ENCODE measurements around the gene BCL7A. TPM values are rescaled to one million over a fixed set of nuclear protein-coding genes. Genes with fewer than 3 reads are reported as not detected.
A peak's percentile ranks its signal among the peaks of the same experiment; 100 is the strongest.

Gene BCL7A
- total RNA-seq, 1 experiment from 2014 or later: 18.2 TPM

- no peak overlapping the region for H2BK120ac ChIP-seq (ENCODE audit: low read depth, low read length, poor library complexity, severe bottlenecking)
- Mint-ChIP-seq H3K4me1 (peaks cover 26 to 29% of the 10 kb centered on the region in 2 experiments), H3K27ac (peak overlapping the region in 1 of 3 experiments; percentile 30; a peak in 2 of 7 replicates), H3K27me3 (ENCODE audit: low read depth) (no peaks in the 10 kb centered on the region), H3K9me3 (no peaks in the 10 kb centered on the region), H3K4me3 (no peak overlapping the region), H3K36me3 (ENCODE audit: insufficient read depth in 1 of 3, low read depth in 3 of 3) (peaks cover 14 to 27% (median 18%) of the 10 kb centered on the region in 3 experiments; a peak in 6 of 7 replicates)
- peaks cover 7% of the 10 kb centered on the region for H3K79me1 ChIP-seq (ENCODE audit: insufficient read depth, low read depth, low read length, poor library complexity, severe bottlenecking)
- H4K20me1 ChIP-seq (ENCODE audit: control insufficient read depth, insufficient read depth, insufficient read length): peaks cover 3% of the 10 kb centered on the region
- H4K8ac ChIP-seq (replicated peaks; ENCODE audit: insufficient read length, low read depth, low read length): no peak overlapping the region
- H3K79me2 ChIP-seq (ENCODE audit: insufficient read depth, low read length): peaks cover 2% of the 10 kb centered on the region; the same call in 1 of the 2 replicates
- peak; percentile 90 for DNase-seq
- no peak overlapping the region for H4K91ac ChIP-seq (ENCODE audit: insufficient read length, low read depth, low read length)
- H3K23me2 ChIP-seq (ENCODE audit: insufficient read length, low read depth, low read length, poor library complexity, severe bottlenecking): no peaks in the 10 kb centered on the region
- no peak overlapping the region for H3K27ac ChIP-seq (ENCODE audit: insufficient read length, low read depth, low read length)
- H2BK20ac ChIP-seq (ENCODE audit: low read depth, low read length, poor library complexity, severe bottlenecking): no peak overlapping the region
- H2AFZ ChIP-seq (ENCODE audit: low read length): no peak overlapping the region
- H3K14ac ChIP-seq (ENCODE audit: insufficient read depth, low read length): no peak overlapping the region
- H2AK5ac ChIP-seq (ENCODE audit: insufficient read length, low read length): no peak overlapping the region
- H2BK12ac ChIP-seq (ENCODE audit: insufficient read length, low read depth, low read length): no peak overlapping the region
- no peak overlapping the region for H3K4ac ChIP-seq (ENCODE audit: low read depth, low read length)
- H4K5ac ChIP-seq (ENCODE audit: insufficient read length, low read depth, low read length): no peak overlapping the region
- no peak overlapping the region for H3K9ac ChIP-seq (ENCODE audit: extremely low read depth, insufficient read length, low read length)
- WGBS (ENCODE audit: extremely low coverage, insufficient read length, low lambda C conversion rate): no CpG with 5 or more reads among the region's 21 CpGs
- no peak overlapping the region for H3T11ph ChIP-seq (ENCODE audit: low read length)
- H3K4me1 ChIP-seq (ENCODE audit: insufficient read depth, low read length): no peaks in the 10 kb centered on the region
- no peaks in the 10 kb centered on the region for H3K9me3 ChIP-seq (ENCODE audit: control insufficient read depth, low read depth, low read length)
- TF ChIP-seq CTCF (conservative IDR thresholded peaks at IDR 0.05): peak; percentile 91
- no peaks in the 10 kb centered on the region for H3K27me3 ChIP-seq (ENCODE audit: insufficient read depth, low read length)
- H3K18ac ChIP-seq (ENCODE audit: insufficient read length, low read depth, low read length): no peak overlapping the region
- no peak overlapping the region for H3K23ac ChIP-seq (ENCODE audit: insufficient read length, low read depth, low read length)
- no peak overlapping the region for H2BK15ac ChIP-seq (ENCODE audit: low read depth, low read length)
- H3K4me2 ChIP-seq (ENCODE audit: insufficient read depth, insufficient read length, low read length): no peak overlapping the region
- H2BK5ac ChIP-seq (ENCODE audit: insufficient read length, low read length): no peak overlapping the region
- no peak overlapping the region for H3K56ac ChIP-seq (ENCODE audit: insufficient read length, low read depth, low read length)
These were observed 9.9 kb downstream of the BCL7A start for GRCh38 chr12:122031342-122032216.

All from H9 (cell line).